GM12878 (cell line): ENCODE results near the gene YRDC. TPM values are rescaled to one million over a fixed set of nuclear protein-coding genes. Genes with fewer than 3 reads are reported as not detected.
A peak's percentile ranks its signal among the peaks of the same experiment; 100 is the strongest.

ENCODE experiments used
- ATAC-seq: fragments of 200-7000 bp; cut with Tn5 transposase; 3 replicates; pipeline ENCODE4 v1.9.1; 2020; ENCODE audit warnings: mild to moderate bottlenecking, moderate library complexity
- BruUV-seq: library from RNA; stranded (reverse); fragments of 400-500 nt; replicated peaks from 2 replicates; lab custom pipeline; 2021; lab: Mats Ljungman, UMichigan
- CTCF ChIA-PET: fragments of 300-600 bp; sonication (Branson Sonifier 250); formaldehyde crosslinking; extraction: SDS; loops from one replicate; lab custom pipeline; 2021; ENCODE audit warnings: inconsistent platforms; lab: Yijun Ruan, JAX
- POLR2A ChIA-PET: fragments of 350-600 bp; formaldehyde crosslinking; extraction: SDS; loops from one replicate; lab custom pipeline; 2021; ENCODE audit warnings: inconsistent platforms; lab: Charles Lee
- RAD21 ChIA-PET: fragments of 300-600 bp; sonication (Branson Sonifier 250); formaldehyde crosslinking; loops from one replicate; lab custom pipeline; 2023; ENCODE audit warnings: antibody characterized with exemption; ENCODE audit not compliant: unreplicated experiment; lab: Charles Lee
- SMC1A ChIA-PET: fragments of 300-600 bp; sonication (Branson Sonifier 250); formaldehyde crosslinking; loops from one replicate; lab custom pipeline; 2023; ENCODE audit not compliant: unreplicated experiment, uncharacterized antibody; lab: Charles Lee
- DNase-seq: peaks from one replicate; pipeline ENCODE4 v3.0.0-alpha.2; 2011; ENCODE audit warnings: low read depth, low spot score
- FAIRE-seq: peaks from 3 replicates; lab custom pipeline; 2011; peaks lifted over from hg19 to GRCh38; lab: Jason Lieb, UNC
- H2AFZ ChIP-seq: 2 replicates; pipeline ENCODE4 v1.6.0; 2011; ENCODE audit warnings: low read depth, low read length, control low read depth; ENCODE audit not compliant: control insufficient read depth
- H3K27ac ChIP-seq: 2 replicates; pipeline ENCODE4 v1.5.1; 2011; ENCODE audit warnings: control low read depth; ENCODE audit not compliant: control insufficient read depth, insufficient read depth
- H3K27me3 ChIP-seq, 2 experiments: replicated peaks in 1 of 2; 2 replicates each; pipeline versions ENCODE4 v1.6.0 to v1.6.1; 2011; ENCODE audit warnings: low read length in 1 of 2; ENCODE audit not compliant: control insufficient read depth in 2 of 2, insufficient read depth in 2 of 2
- H3K36me3 ChIP-seq, 2 experiments: 2 replicates each; pipeline ENCODE4 v1.5.1; 2011; ENCODE audit warnings: low read length in 1 of 2; ENCODE audit not compliant: control insufficient read depth in 2 of 2, insufficient read depth in 2 of 2
- H3K4me1 ChIP-seq: 2 replicates; pipeline ENCODE4 v1.6.1; 2011; ENCODE audit warnings: mild to moderate bottlenecking, low read length, moderate library complexity, mixed read lengths; ENCODE audit not compliant: control insufficient read depth, insufficient read depth
- H3K4me2 ChIP-seq: 2 replicates; pipeline ENCODE4 v1.6.0; 2011; ENCODE audit warnings: control low read depth; ENCODE audit not compliant: control insufficient read depth, insufficient read depth
- H3K4me3 ChIP-seq: fragments of 200-600 bp; sonication (generic); 2 replicates; pipeline ENCODE4 v1.5.1; 2016
- H3K79me2 ChIP-seq: 2 replicates; pipeline ENCODE4 v1.6.0; 2011; ENCODE audit warnings: low read length; ENCODE audit not compliant: control insufficient read depth, insufficient read depth
- H3K9ac ChIP-seq: 2 replicates; pipeline ENCODE4 v1.8.0; 2011; ENCODE audit warnings: low read length, control low read depth, mixed read lengths; ENCODE audit not compliant: control insufficient read depth, insufficient read depth
- H3K9me3 ChIP-seq: replicated peaks from 3 replicates; pipeline ENCODE4 v1.5.1; 2011; ENCODE audit warnings: mild to moderate bottlenecking, low read length; ENCODE audit not compliant: control insufficient read depth, insufficient read depth
- H4K20me1 ChIP-seq: 2 replicates; pipeline ENCODE4 v1.6.0; 2011; ENCODE audit not compliant: control insufficient read depth, insufficient read depth
- CBX3 ChIP-seq: fragments of 200-600 bp; sonication (generic); IDR thresholded peaks from 2 replicates; pipeline ENCODE4 v1.6.1; 2016; ENCODE audit warnings: low read depth, borderline replicate concordance
- DPF2 ChIP-seq: fragments of 450-650 bp; IDR thresholded peaks from 2 replicates; pipeline ENCODE4 v1.6.1; 2017; ENCODE audit warnings: mild to moderate bottlenecking
- FOS ChIP-seq: IDR thresholded peaks from 3 replicates; pipeline ENCODE4 v1.6.1; 2011; ENCODE audit warnings: borderline replicate concordance; ENCODE audit not compliant: insufficient read length; ENCODE audit errors: extremely low read depth
- MEF2B ChIP-seq: fragments of 450-650 bp; IDR thresholded peaks from 2 replicates; pipeline ENCODE4 v1.6.1; 2018; ENCODE audit warnings: mild to moderate bottlenecking, moderate library complexity; ENCODE audit not compliant: partially characterized antibody, poor library complexity, severe bottlenecking
- MTA3 ChIP-seq: IDR thresholded peaks from 2 replicates; pipeline ENCODE4 v1.6.1; 2012; ENCODE audit warnings: low read length, inconsistent platforms, borderline replicate concordance
- NFXL1 ChIP-seq: fragments of 450-650 bp; IDR thresholded peaks from 2 replicates; pipeline ENCODE4 v1.6.1; 2017; ENCODE audit warnings: antibody characterized with exemption, mild to moderate bottlenecking, borderline replicate concordance
- NFYA ChIP-seq: IDR thresholded peaks from 2 replicates; pipeline ENCODE4 v1.6.1; 2011; ENCODE audit warnings: low read depth, mild to moderate bottlenecking, low read length, improper control_type of control experiment, borderline replicate concordance
- RAD51 ChIP-seq: fragments of 450-650 bp; IDR thresholded peaks from 2 replicates; pipeline ENCODE4 v1.6.1; 2016; ENCODE audit warnings: moderate library complexity, mild to moderate bottlenecking, inconsistent platforms
- RELA ChIP-seq: fragments of 450-650 bp; IDR thresholded peaks from 2 replicates; pipeline ENCODE4 v1.8.0; 2014; ENCODE audit warnings: borderline replicate concordance; ENCODE audit not compliant: partially characterized antibody
- SREBF1 ChIP-seq: IDR thresholded peaks from 2 replicates; pipeline ENCODE4 v1.6.1; 2012; ENCODE audit warnings: mild to moderate bottlenecking, low read length
- SREBF2 ChIP-seq: IDR thresholded peaks from 2 replicates; pipeline ENCODE4 v1.6.1; 2012; ENCODE audit warnings: mild to moderate bottlenecking, low read length
- STAT1 ChIP-seq: fragments of 450-650 bp; conservative IDR thresholded peaks from 2 replicates; pipeline ENCODE4 v1.6.1; 2014; ENCODE audit warnings: antibody characterized with exemption, mild to moderate bottlenecking
- SUPT20H ChIP-seq: IDR thresholded peaks from 2 replicates; pipeline ENCODE4 v1.6.1; 2011; ENCODE audit warnings: low read depth, mild to moderate bottlenecking, low read length, moderate library complexity, borderline replicate concordance; ENCODE audit not compliant: control insufficient read depth
- TAF1 ChIP-seq: IDR thresholded peaks from 2 replicates; pipeline ENCODE4 v1.6.1; 2011; ENCODE audit warnings: mild to moderate bottlenecking, low read depth, low read length, borderline replicate concordance
- TCF3 ChIP-seq: IDR thresholded peaks from 2 replicates; pipeline ENCODE4 v1.6.1; 2012; ENCODE audit warnings: low read depth, mild to moderate bottlenecking, low read length, borderline replicate concordance; ENCODE audit not compliant: insufficient read depth
- ZNF207 ChIP-seq: fragments of 450-650 bp; IDR thresholded peaks from 2 replicates; pipeline ENCODE4 v1.6.1; 2014; ENCODE audit warnings: antibody characterized with exemption, mild to moderate bottlenecking, borderline replicate concordance
- ZNF217 ChIP-seq: fragments of 450-650 bp; IDR thresholded peaks from 2 replicates; pipeline ENCODE4 v1.6.1; 2017; ENCODE audit warnings: antibody characterized with exemption, mild to moderate bottlenecking
- ZZZ3 ChIP-seq: IDR thresholded peaks from 2 replicates; pipeline ENCODE4 v1.6.1; 2011; ENCODE audit warnings: low read depth; ENCODE audit not compliant: control insufficient read depth, insufficient read length
- WGBS: methylation state at CpG from one replicate; pipeline ENCODE4 v1.1.6; 2016; ENCODE audit warnings: low lambda C conversion rate; ENCODE audit not compliant: insufficient replicate concordance, insufficient coverage; ENCODE audit errors: missing lambda C conversion rate; 5-methylcytosine and 5-hydroxymethylcytosine counted together
- in situ Hi-C: fragments of 300-500 bp; cut with MboI; formaldehyde crosslinking; loops from 9 replicates; pipeline ENCODE4 v1.14.3; 2018; ENCODE audit warnings: mixed read lengths
- intact Hi-C: fragments of 100-400 bp; cut with micrococcal nuclease; formaldehyde crosslinking; loops from one replicate; pipeline ENCODE4 v1.14.2; 2022; ENCODE audit not compliant: unreplicated experiment
- polyA plus RNA-seq, 11 experiments: library from polyadenylated mRNA; depleted of rRNA in 4 of 11; unstranded in 6 of 11; stranded (reverse) in 5 of 11; fragments of >200 nt; fragmentation: Nextera tagmentation in 4 of 11; fragmentation: Illumina TruSeq in 1 of 11; extraction: Ambion mirVana in 4 of 11; extraction: Trizol in 1 of 11; gene quantifications; 1 replicate in 1 of 11; 2 replicates in 10 of 11; pipeline versions ENCODE4 v1.2.1 to v1.2.3, GENCODE V29; 2011 to 2016; ENCODE audit warnings: inconsistent platforms in 2 of 11, missing spikeins in 2 of 11, low read depth in 1 of 11
- total RNA-seq, 4 experiments: library from RNA; depleted of rRNA in 3 of 4; stranded (reverse); fragments of >200 nt in 3 of 4; fragmentation: Illumina TruSeq in 1 of 4; extraction: Trizol in 1 of 4; gene quantifications; 2 replicates each; pipeline versions ENCODE4 v1.2.1 to v1.2.3, GENCODE V29; 2013 to 2021
- TF ChIP-seq, protein P1 (sequence below): fragments of 450-650 bp; IDR thresholded peaks from 2 replicates; pipeline ENCODE4 v1.6.1; 2018; ENCODE audit warnings: borderline replicate concordance, mild to moderate bottlenecking; ENCODE audit not compliant: partially characterized antibody
- TF ChIP-seq, protein P2 (sequence below): fragments of 450-650 bp; IDR thresholded peaks from 2 replicates; pipeline ENCODE4 v1.6.1; 2017; ENCODE audit warnings: antibody characterized with exemption, mild to moderate bottlenecking, moderate library complexity

The YRDC gene
- total and polyA plus RNA-seq, 10 of the 15 experiments (the other 5 are each of a cell fraction or from before 2014, with no cell fraction given), result 2.9 to 36.2 (median 19.3) TPM

DNA sequence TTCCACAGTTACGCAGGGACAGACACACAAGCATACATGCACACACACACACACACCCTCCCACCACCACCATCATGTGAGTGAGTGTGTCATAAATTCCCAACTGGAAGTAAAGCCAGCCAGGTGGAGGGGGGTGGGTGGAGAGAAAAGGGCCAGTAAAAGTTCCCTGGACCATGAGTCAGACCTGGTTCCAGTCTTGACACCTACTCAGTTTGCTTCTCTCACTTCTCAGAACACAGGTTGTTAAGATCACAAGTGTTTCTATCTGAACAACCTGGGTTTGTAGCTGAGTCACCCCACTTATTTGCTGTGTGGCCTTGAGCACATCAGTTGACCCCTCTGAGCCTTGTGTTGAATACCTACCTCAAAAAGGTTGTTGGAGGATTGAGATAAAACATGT, 52.7 kb downstream of the YRDC start:
- Histone ChIP-seq H3K27me3 (peaks cover 5 to 6% of the 10 kb centered on the region in 2 experiments; a peak in 2 of 4 replicates), H2AFZ (no peak overlapping the region), H3K4me1 (no peaks in the 10 kb centered on the region; the same call in 1 of the 2 replicates), H4K20me1 (no peaks in the 10 kb centered on the region), H3K4me2 (no peak overlapping the region), H3K36me3 (no peaks in the 10 kb centered on the region), H3K79me2 (no peaks in the 10 kb centered on the region), H3K27ac (no peak overlapping the region), H3K4me3 (no peak overlapping the region), H3K9me3 (no peaks in the 10 kb centered on the region), H3K9ac (no peak overlapping the region)
- in situ Hi-C loops, result no loop called here
- intact Hi-C loops, result no loop called here
- ChIA-PET RAD21 (no interaction called here), CTCF (interaction anchor here (1.1 kb wide), 1 partner anchor 11 kb away, joined by 3 read pairs; no protein-coding TSS in a partner anchor), POLR2A (interaction anchor here (1.0 kb wide), 1 partner anchor 58 kb away, joined by 3 read pairs; no protein-coding TSS in a partner anchor), SMC1A (no interaction called here)
- FAIRE-seq (no peak), DNase-seq (no peak), ATAC-seq (peak; percentile 74)
- no TSS peak for BruUV-seq
- WGBS, result 0% methylated on average over 1 of the region's 1 CpG
- TF ChIP-seq ZNF217 (no peak), RAD51 (no peak), ZZZ3 (no peak), SREBF1 (no peak), TCF3 (no peak), ZNF207 (no peak), STAT1 (no peak), FOS (no peak), SUPT20H (no peak), MTA3 (no peak), NFXL1 (0 out of 2 replicates have a peak, but pooled peaks have one; percentile 53), RELA (no peak), MEF2B (no peak), DPF2 (no peak), CBX3 (no peak), SREBF2 (no peak), NFYA (no peak), TAF1 (no peak)
- TF ChIP-seq, protein P1, sequence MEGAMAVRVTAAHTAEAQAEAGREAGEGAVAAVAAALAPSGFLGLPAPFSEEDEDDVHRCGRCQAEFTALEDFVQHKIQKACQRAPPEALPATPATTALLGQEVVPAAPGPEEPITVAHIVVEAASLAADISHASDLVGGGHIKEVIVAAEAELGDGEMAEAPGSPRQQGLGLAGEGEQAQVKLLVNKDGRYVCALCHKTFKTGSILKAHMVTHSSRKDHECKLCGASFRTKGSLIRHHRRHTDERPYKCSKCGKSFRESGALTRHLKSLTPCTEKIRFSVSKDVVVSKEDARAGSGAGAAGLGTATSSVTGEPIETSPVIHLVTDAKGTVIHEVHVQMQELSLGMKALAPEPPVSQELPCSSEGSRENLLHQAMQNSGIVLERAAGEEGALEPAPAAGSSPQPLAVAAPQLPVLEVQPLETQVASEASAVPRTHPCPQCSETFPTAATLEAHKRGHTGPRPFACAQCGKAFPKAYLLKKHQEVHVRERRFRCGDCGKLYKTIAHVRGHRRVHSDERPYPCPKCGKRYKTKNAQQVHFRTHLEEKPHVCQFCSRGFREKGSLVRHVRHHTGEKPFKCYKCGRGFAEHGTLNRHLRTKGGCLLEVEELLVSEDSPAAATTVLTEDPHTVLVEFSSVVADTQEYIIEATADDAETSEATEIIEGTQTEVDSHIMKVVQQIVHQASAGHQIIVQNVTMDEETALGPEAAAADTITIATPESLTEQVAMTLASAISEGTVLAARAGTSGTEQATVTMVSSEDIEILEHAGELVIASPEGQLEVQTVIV, result no peak
- TF ChIP-seq, protein P2, sequence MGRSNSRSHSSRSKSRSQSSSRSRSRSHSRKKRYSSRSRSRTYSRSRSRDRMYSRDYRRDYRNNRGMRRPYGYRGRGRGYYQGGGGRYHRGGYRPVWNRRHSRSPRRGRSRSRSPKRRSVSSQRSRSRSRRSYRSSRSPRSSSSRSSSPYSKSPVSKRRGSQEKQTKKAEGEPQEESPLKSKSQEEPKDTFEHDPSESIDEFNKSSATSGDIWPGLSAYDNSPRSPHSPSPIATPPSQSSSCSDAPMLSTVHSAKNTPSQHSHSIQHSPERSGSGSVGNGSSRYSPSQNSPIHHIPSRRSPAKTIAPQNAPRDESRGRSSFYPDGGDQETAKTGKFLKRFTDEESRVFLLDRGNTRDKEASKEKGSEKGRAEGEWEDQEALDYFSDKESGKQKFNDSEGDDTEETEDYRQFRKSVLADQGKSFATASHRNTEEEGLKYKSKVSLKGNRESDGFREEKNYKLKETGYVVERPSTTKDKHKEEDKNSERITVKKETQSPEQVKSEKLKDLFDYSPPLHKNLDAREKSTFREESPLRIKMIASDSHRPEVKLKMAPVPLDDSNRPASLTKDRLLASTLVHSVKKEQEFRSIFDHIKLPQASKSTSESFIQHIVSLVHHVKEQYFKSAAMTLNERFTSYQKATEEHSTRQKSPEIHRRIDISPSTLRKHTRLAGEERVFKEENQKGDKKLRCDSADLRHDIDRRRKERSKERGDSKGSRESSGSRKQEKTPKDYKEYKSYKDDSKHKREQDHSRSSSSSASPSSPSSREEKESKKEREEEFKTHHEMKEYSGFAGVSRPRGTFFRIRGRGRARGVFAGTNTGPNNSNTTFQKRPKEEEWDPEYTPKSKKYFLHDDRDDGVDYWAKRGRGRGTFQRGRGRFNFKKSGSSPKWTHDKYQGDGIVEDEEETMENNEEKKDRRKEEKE, result no peak
